Activated CD8-positive, alpha-beta T cell treated with anti-CD3 and anti-CD28 coated beads for 36 hours (primary cell): ENCODE measurements around the gene PIBF1. TPM values are rescaled to one million over a fixed set of nuclear protein-coding genes. Genes with fewer than 3 reads are reported as not detected.

Source experiments
- ATAC-seq: fragments of 200-7000 bp; cut with Tn5 transposase; one replicate; pipeline ENCODE4 v1.10.0; 2021; ENCODE audit warnings: mild to moderate bottlenecking, moderate library complexity
- CTCF ChIA-PET: fragments of 350-600 bp; sonication (Branson Sonifier 250); formaldehyde crosslinking; loops from one replicate; lab custom pipeline; 2021; ENCODE audit warnings: antibody characterized with exemption; lab: Charles Lee
- POLR2A ChIA-PET: fragments of 350-600 bp; sonication (Branson Sonifier 250); formaldehyde crosslinking; loops from one replicate; lab custom pipeline; 2021; ENCODE audit warnings: antibody characterized with exemption; lab: Charles Lee
- DNase-seq: peaks from one replicate; pipeline ENCODE4 v3.0.0-alpha.2; 2020
- H3K27ac Mint-ChIP-seq: one replicate; pipeline ENCODE4 v1.8.0; 2021; ENCODE audit warnings: mild to moderate bottlenecking, mixed read lengths
- H3K27me3 Mint-ChIP-seq: one replicate; pipeline ENCODE4 v1.8.0; 2021; ENCODE audit warnings: mixed read lengths
- H3K36me3 Mint-ChIP-seq: one replicate; pipeline ENCODE4 v1.8.0; 2021; ENCODE audit warnings: low read depth, mixed read lengths
- H3K4me1 Mint-ChIP-seq: one replicate; pipeline ENCODE4 v1.8.0; 2021; ENCODE audit warnings: low read depth, mixed read lengths
- H3K4me3 Mint-ChIP-seq: one replicate; pipeline ENCODE4 v1.8.0; 2021; ENCODE audit warnings: mild to moderate bottlenecking, moderate library complexity, mixed read lengths
- H3K9me3 Mint-ChIP-seq: one replicate; pipeline ENCODE4 v1.8.0; 2021; ENCODE audit warnings: mixed read lengths
- intact Hi-C: fragments of 100-400 bp; cut with micrococcal nuclease; formaldehyde crosslinking; loops from one replicate; pipeline ENCODE4 v1.10.0; 2022
- total RNA-seq, 2 experiments: library from RNA; stranded (reverse); gene quantifications; one replicate each; pipeline ENCODE4 v1.2.3, GENCODE V29; 2021
- TF ChIP-seq, protein P1 (sequence below): fragments of 200-600 bp; IDR thresholded peaks from one replicate; pipeline ENCODE4 v1.8.0; 2022; ENCODE audit warnings: antibody characterized with exemption, mild to moderate bottlenecking

The PIBF1 gene
- total RNA-seq, 2 experiments from 2014 or later, result 26.2 to 29.7 TPM

DNA sequence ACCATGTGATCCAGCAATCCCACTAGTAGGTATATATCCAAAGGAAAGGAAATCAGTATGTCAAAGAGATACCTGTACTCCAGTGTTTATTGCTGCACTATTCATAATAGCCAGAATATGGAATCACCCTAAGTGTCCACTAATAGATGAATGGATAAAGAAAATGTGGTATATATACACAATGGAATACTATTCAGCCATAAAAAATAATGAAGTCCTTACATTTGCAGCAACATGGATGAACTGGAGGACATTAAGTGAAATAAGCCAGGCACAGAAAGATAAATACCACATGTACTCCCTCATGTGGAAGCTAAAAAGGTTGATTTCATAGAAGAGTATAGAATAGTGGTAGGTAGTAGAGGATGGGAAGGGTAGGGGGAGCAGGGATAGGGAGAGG, 30.7 kb upstream of the PIBF1 start:
- H3K9me3 Mint-ChIP-seq, result peaks cover 2% of the 10 kb centered on the region
- TF ChIP-seq, protein P1, sequence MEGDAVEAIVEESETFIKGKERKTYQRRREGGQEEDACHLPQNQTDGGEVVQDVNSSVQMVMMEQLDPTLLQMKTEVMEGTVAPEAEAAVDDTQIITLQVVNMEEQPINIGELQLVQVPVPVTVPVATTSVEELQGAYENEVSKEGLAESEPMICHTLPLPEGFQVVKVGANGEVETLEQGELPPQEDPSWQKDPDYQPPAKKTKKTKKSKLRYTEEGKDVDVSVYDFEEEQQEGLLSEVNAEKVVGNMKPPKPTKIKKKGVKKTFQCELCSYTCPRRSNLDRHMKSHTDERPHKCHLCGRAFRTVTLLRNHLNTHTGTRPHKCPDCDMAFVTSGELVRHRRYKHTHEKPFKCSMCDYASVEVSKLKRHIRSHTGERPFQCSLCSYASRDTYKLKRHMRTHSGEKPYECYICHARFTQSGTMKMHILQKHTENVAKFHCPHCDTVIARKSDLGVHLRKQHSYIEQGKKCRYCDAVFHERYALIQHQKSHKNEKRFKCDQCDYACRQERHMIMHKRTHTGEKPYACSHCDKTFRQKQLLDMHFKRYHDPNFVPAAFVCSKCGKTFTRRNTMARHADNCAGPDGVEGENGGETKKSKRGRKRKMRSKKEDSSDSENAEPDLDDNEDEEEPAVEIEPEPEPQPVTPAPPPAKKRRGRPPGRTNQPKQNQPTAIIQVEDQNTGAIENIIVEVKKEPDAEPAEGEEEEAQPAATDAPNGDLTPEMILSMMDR, result no peak
- no peaks in the 10 kb centered on the region for H3K27me3 Mint-ChIP-seq
- H3K27ac Mint-ChIP-seq, result no peak overlapping the region
- H3K4me3 Mint-ChIP-seq, result no peak overlapping the region
- ChIA-PET CTCF (interaction anchor here (1.1 kb wide), 1 partner anchor 14 kb away, joined by 4 read pairs; no protein-coding TSS in a partner anchor), POLR2A (interaction anchor here (1.7 kb wide), 1 partner anchor 15 kb away, joined by 3 read pairs; no protein-coding TSS in a partner anchor)
- intact Hi-C loops, result no loop called here
- DNase-seq, result no peak
- peaks cover 58% of the 10 kb centered on the region for H3K36me3 Mint-ChIP-seq
- H3K4me1 Mint-ChIP-seq, result peaks cover 17% of the 10 kb centered on the region
- ATAC-seq, result no peak

DNA sequence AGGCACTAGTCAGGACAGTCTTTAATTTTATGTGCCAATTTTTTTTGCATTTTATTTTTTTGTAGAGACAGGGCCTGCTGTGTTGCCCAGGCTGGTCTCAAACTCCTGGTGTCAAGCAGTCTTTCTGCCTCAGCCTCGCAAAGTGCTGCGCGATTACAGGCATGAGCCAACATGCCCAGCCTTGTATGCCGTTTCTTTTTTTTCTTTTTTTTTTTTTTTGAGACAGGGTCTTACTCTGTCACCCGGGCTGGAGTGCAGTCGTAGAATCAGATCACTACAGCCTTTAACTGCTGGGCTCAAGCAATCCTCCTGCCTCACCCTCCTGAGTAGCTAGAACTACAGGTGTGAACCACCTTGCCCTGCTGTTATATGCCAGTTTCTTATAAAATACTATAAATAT, 27.8 kb upstream of the PIBF1 start:
- ATAC-seq (no peak), DNase-seq (no peak)
- no peak overlapping the region for H3K4me3 Mint-ChIP-seq
- ChIA-PET CTCF (no interaction called here), POLR2A (no interaction called here)
- peaks cover 51% of the 10 kb centered on the region for H3K36me3 Mint-ChIP-seq
- H3K4me1 Mint-ChIP-seq, result peaks cover 5% of the 10 kb centered on the region
- TF ChIP-seq, protein P1, result no peak
- H3K9me3 Mint-ChIP-seq, result peaks cover 2% of the 10 kb centered on the region
- no peak overlapping the region for H3K27ac Mint-ChIP-seq
- H3K27me3 Mint-ChIP-seq, result no peaks in the 10 kb centered on the region
- intact Hi-C loops, result no loop called here

DNA sequence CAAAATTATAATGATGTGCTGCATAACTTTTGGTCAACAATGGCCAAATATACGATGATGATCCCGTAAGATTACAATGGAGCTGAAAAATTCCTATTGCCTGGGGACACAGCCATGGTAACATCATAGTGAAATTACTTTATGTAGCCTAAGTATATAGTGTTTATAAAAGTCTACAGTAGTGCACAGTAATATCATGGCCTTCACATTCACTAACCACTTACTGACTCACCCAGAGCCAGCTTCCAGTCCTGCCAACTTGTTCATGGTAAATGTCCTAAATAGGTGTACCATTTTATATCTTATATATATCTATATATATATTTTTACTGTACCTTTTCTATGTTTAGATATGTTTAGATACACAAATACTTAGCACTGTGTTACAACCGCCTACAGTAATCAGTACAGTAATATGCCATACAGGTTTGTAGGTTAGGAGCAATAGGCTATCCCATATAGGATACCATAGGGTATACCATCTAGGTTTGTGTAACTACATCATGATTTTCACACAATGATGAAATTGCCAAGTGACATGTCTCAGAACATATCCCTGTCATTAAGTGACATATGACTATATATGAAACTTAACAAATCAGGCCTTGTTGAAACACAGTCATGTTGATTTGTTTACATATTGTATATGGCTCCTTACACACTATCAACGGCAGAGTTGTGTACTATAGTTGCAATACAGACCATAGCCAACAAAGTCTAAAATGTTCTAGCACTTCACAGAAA, 24.0 kb upstream of the PIBF1 start:
- peak; percentile 51 for ATAC-seq
- POLR2A ChIA-PET, result no interaction called here
- no peak for DNase-seq
- Mint-ChIP-seq H3K27me3 (no peaks in the 10 kb centered on the region), H3K36me3 (peaks cover 51% of the 10 kb centered on the region), H3K9me3 (no peaks in the 10 kb centered on the region), H3K27ac (peak overlapping the region; percentile 10), H3K4me3 (no peak overlapping the region), H3K4me1 (no peaks in the 10 kb centered on the region)
- TF ChIP-seq, protein P1, result no peak
- CTCF ChIA-PET, result interaction anchor here (1.3 kb wide), 1 partner anchor 9 kb away, joined by 4 read pairs; no protein-coding TSS in a partner anchor
- intact Hi-C loops, result no loop called here

DNA sequence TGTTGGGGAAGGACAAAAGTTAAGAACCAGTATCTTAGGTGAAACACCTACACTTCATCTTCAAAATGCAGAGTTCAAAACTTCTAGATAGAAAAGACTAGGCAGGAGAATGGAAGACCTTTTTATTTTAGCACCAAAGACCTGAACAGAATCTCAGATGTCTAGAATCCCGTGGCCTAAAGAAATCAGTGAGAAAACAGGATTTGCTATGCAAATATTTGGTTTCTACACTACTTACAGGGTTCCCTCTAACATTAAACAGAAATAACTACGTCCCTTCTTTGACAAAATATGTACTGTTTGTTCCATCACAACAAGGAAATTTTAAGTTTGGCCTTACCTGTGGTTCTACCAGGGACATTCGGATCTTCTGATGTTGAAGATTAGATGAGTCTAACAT, 21.7 kb upstream of the PIBF1 start:
- CTCF ChIA-PET, result no interaction called here
- intact Hi-C loops, result no loop called here
- H3K27me3 Mint-ChIP-seq, result no peaks in the 10 kb centered on the region
- no peak overlapping the region for H3K4me3 Mint-ChIP-seq
- ATAC-seq, result no peak
- POLR2A ChIA-PET, result no interaction called here
- DNase-seq, result no peak
- TF ChIP-seq, protein P1, result no peak
- no peak overlapping the region for H3K27ac Mint-ChIP-seq
- peaks cover 53% of the 10 kb centered on the region for H3K36me3 Mint-ChIP-seq
- H3K4me1 Mint-ChIP-seq, result no peaks in the 10 kb centered on the region
- H3K9me3 Mint-ChIP-seq, result no peaks in the 10 kb centered on the region

DNA sequence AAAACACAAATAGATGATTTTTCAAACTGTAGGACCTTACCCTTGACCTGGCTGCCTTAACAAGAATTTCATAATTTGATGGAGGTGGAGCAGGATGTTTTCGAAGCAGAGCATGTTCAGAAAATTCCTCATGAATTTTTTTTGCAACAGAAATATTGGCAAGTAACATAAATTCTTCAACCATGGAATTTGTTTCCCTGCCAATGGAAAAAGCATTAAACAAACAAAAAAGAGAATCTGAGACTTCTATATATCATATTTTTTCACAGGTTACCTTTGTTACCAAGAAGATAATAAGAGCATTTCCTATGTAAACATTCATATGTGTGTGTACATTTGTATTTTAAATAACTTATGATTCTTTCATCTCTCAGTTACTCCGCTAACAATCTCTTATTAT, 18.5 kb upstream of the PIBF1 start:
- peaks cover 54% of the 10 kb centered on the region for H3K36me3 Mint-ChIP-seq
- intact Hi-C loops, result no loop called here
- TF ChIP-seq, protein P1, result no peak
- no peak overlapping the region for H3K27ac Mint-ChIP-seq
- CTCF ChIA-PET, result no interaction called here
- H3K9me3 Mint-ChIP-seq, result no peaks in the 10 kb centered on the region
- no peaks in the 10 kb centered on the region for H3K4me1 Mint-ChIP-seq
- H3K27me3 Mint-ChIP-seq, result no peaks in the 10 kb centered on the region
- no peak for ATAC-seq
- no peak for DNase-seq
- POLR2A ChIA-PET, result no interaction called here
- H3K4me3 Mint-ChIP-seq, result no peak overlapping the region
